ENCODE measurements around the gene UBE2K.
"Not testable (repeated sequence)": the region's sequence is repeated elsewhere in the genome, so short reads cannot be mapped to it uniquely, and the experiment has no call there.

UBE2K gene

DNA sequence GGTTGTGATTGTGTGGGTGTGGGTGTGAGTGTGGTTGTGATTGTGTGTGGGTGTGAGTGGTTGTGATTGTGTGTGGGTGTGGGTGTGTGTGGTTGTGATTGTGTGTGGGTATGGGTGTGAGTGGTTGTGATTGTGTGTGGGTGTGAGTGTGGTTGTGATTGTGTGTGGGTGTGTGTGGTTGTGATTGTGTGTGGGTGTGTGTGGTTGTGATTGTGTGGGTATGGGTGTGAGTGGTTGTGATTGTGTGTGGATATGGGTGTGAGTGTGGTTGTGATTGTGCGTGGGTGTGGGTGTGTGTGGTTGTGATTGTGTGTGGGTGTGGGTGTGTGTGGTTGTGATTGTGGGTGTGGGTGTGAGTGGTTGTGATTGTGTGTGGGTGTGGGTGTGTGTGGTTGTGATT, 115.1 kb downstream of the UBE2K start:
- not testable (repeated sequence) for DNase-seq

DNA sequence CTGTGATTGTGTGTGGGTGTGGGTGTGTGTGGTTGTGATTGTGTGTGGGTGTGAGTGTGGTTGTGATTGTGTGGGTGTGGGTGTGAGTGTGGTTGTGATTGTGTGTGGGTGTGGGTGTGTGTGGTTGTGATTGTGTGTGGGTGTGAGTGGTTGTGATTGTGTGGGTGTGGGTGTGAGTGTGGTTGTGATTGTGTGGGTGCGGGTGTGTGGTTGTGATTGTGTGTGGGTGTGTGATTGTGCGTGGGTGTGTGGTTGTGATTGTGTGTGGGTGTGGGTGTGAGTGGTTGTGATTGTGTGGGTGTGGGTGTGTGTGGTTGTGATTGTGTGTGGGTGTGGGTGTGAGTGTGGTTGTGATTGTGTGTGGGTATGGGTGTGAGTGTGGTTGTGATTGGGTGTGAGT, 115.8 kb downstream of the UBE2K start:
- not testable (repeated sequence) for DNase-seq

DNA sequence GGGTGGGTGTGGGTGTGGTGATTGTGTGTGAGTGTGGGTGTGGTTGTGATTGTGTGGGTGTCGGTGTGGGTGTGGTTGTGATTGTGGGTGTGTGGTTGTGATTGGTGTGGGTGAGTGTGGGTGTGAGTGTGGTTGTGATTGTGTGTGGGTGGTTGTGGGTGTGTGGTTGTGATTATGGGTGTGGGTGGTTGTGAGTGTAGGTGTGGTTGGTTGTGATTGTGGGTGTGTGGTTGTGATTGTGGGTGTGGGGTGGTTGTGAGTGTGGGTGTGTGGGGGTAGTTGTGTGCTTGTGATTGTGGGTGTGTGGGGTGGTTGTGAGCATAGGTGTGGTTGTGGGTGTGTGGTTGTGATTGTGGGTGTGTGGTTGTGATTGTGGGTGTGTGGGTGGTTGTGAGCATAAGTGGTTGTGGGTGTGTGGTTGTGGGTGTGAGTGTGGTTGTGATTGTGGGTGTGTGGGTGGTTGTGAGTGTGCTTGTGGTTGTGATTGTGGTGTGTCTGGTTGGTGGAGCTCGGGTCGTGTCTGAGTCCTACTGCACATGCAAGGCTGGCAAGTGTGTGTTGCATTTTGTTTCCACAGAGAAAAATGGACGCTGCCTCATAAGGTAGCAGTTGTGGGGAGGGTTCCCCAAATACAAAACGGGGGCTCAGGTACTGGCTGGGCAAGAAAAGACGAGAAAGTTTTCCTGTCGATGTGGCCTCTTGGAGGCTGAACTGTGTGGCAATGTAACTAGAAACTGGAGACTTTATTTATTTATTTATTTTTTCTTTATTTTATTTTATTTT, 116.7 kb downstream of the UBE2K start:
- no peak for DNase-seq

DNA sequence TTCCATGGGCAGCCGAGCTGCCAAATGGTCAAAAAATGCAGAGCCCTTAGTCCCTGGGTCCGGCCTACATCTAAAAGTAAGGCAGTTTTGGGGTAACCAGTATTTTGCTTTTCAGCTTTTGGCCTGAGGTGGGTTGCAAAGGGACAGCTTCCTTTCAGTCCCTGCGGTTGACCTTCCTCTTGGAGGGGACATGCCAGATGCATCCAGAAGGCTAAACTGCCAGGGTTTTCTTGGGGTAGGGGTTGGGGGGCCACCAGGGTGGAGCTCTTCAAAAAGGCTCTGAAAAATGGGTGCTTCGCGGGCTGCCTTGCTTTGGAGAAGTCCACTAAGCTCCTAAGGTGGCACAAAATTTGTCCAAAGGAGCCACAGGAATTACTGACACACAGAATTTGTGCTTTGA, 120.7 kb downstream of the UBE2K start:
- no peak for DNase-seq

DNA sequence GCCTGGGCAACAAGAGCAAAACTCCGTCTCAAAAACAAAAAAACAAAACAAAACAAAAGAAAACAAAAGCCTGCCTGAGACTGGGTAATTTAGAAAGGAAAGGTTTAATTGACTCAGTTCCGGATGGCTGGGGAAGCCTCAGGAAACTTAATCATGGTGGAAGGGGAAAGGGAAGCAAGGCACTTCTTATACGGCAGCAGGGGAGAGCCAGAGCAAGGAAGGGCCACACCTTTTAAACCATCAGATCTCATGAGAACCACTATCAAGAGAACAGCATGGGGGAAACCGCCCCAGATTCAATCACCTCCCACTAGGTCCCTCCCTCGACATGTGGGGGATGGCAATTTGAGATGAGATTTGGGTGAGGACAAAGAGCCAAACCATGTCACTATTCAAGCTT, 122.2 kb downstream of the UBE2K start:
- DNase-seq = no peak

DNA sequence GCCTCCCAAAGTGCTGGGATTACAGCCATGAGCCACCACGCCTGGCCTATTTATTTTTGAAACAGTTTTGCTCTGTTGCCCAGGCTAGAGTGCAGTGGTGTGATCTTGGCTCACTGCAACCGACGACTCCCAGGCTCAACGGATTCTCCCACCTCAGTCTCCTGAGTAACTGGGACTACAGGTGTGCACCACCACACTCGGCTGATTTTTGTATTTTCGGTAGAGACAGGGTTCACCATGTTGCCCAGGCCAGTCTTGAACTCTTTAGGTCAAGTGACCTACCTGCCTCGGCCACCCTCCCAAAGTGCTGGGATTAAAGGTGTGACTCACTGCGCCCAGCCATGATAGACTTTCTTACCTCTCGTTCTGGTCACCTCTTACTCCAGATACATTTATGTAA, 124.0 kb downstream of the UBE2K start:
- no peak for DNase-seq

DNA sequence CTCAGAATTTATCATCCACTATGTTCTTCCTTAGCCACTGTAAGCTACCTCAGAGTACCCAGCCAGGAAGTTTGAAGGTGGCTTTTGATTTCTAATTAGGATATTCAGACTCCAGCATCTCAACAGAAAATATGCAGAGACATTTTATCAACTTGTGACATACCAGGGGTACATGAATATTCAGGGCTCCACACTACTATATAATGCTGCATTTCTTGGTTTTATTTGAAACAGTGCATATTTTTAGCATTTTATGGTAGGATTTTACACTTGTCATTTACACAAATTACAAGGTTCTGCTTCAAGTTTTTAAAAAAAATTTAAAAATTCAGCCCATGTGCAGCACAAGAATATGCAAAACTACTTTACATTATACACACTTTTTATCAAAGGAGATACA, 124.7 kb downstream of the UBE2K start:
- DNase-seq = no peak

DNA sequence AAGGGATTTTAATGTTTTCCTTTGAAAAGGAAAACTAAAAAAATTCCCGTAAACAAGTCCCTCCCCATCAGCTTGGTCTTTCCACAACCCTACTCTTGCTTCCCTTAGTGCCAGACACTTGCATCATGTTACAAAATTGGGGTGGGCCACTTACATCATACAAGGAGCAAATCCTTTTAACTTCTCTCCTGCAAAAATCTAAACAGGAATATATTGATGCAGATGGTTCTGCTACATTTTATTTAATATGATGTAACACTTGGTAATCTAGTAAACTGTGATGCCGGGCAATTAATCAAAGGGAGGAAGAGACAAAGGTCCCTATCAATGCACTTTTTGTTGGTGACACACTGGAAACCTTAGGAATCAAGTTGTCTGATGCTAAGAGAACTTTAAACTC, 125.3 kb downstream of the UBE2K start:
- no peak for DNase-seq

DNA sequence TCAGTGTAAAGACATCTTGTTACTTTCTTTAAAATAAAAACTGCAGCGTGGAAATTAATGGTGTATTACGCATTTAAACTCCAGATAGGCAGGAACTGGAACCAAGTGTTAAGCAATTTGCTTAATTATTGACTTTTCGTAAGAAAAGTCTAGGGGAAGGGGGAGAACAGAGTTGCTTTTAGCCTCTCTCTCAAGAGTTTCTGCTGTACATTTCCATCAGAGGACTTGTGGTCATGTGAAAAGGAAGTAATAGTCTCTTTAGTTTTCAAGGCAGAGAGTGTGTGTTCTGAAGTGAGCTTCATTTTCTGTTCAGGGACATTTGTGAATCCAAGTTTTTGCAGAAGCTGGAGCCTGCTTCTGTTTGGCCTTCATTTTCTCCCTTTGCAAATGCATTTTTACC, 127.2 kb downstream of the UBE2K start:
- no peak for DNase-seq

DNA sequence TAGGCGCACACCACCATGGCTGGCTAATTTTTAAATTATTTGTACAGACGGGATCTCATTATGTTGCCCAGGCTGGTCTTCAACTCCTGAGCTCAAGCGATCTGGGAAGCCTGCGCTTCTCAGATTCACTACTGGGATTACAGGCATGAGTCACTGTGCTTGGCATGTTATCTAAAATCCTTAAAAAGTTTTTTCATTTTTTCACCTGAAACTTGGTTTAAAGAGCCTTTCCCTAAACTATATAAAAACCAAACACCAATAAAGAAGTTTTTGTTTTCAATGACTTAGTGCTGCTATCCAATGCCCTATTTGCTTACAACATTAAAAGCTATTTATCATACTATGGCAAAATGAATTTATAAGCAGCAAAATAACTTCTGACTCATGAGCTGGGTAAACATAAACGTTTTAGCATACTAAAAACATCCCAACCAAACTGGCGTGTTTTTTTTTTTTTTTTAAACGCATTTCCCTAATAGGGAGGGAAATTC, 127.8 kb downstream of the UBE2K start:
- DNase-seq = no peak
